GM20000 (cell line): ENCODE measurements around the gene FAM83G.

Source experiments
- DNase-seq: peaks from one replicate; pipeline ENCODE4 v3.0.0; 2012; ENCODE audit warnings: low spot score
- CTCF ChIP-seq: IDR thresholded peaks from 2 replicates; pipeline ENCODE4 v1.5.1; 2012; ENCODE audit warnings: mild to moderate bottlenecking, control low read depth; ENCODE audit errors: extremely low read depth, missing control alignments

The FAM83G gene

GRCh38 chr17:19005137-19005773, 691 bp upstream of the FAM83G start:
- DNase-seq, result no peak
- no peak for TF ChIP-seq CTCF

- DNase-seq, result peak; percentile 83
- TF ChIP-seq CTCF, result no peak
Measured at GRCh38 chr17:19003543-19004420, 782 bp downstream of the FAM83G start.

- TF ChIP-seq CTCF, result no peak
- DNase-seq, result no peak
Measured at GRCh38 chr17:19002805-19003542, 1.6 kb downstream of the FAM83G start.

GRCh38 chr17:19001907-19002590, 2.5 kb downstream of the FAM83G start:
- DNase-seq, result no peak
- no peak for TF ChIP-seq CTCF

GRCh38 chr17:19000531-19001325, 3.8 kb downstream of the FAM83G start:
- no peak for TF ChIP-seq CTCF
- DNase-seq, result no peak

- DNase-seq, result no peak
- no peak for TF ChIP-seq CTCF
Measured at GRCh38 chr17:18999911-19000310, 4.7 kb downstream of the FAM83G start.
